IgD-negative memory B cell (primary cell): Measurements from ENCODE around the gene ANKDD1B. TPM values are rescaled to one million over a fixed set of nuclear protein-coding genes. Genes with fewer than 3 reads are reported as not detected.
A peak's percentile ranks its signal among the peaks of the same experiment; 100 is the strongest.
"Not testable (repeated sequence)": the region's sequence is repeated elsewhere in the genome, so short reads cannot be mapped to it uniquely, and the experiment has no call there.

ENCODE experiments used
- H3K27ac Mint-ChIP-seq, 3 donors: one replicate each; pipeline ENCODE4 v1.8.0; 2020 to 2022; ENCODE audit warnings: mild to moderate bottlenecking in 3 of 3, mixed read lengths in 3 of 3, moderate library complexity in 1 of 3
- H3K27me3 Mint-ChIP-seq: one replicate; pipeline ENCODE4 v1.8.0; 2021; ENCODE audit warnings: mixed read lengths
- H3K36me3 Mint-ChIP-seq: one replicate; pipeline ENCODE4 v1.8.0; 2020; ENCODE audit warnings: mild to moderate bottlenecking, mixed read lengths
- H3K4me1 Mint-ChIP-seq, 3 donors: one replicate each; pipeline ENCODE4 v1.8.0; 2020 to 2022; ENCODE audit warnings: mixed read lengths in 3 of 3, mild to moderate bottlenecking in 1 of 3
- H3K4me3 Mint-ChIP-seq, 4 donors: one replicate each; pipeline ENCODE4 v1.8.0; 2020 to 2022; ENCODE audit warnings: mild to moderate bottlenecking in 4 of 4, mixed read lengths in 4 of 4, moderate library complexity in 3 of 4
- H3K9me3 Mint-ChIP-seq, 3 donors: one replicate each; pipeline ENCODE4 v1.8.0; 2020 to 2021; ENCODE audit warnings: mixed read lengths in 3 of 3, mild to moderate bottlenecking in 1 of 3
- polyA plus RNA-seq: library from polyadenylated mRNA; unstranded; fragments of 300-500 nt; fragmentation: Illumina TruSeq; gene quantifications from one replicate; pipeline ENCODE4 v1.2.3, GENCODE V29; 2021

The ANKDD1B gene
- 0.15 TPM for polyA plus RNA-seq

- H3K27ac Mint-ChIP-seq = no peak within 1 kb of the TSS
- peaks cover 0 to 2% (median 0%) of the 10 kb centered on the region in 3 donors for H3K9me3 Mint-ChIP-seq
- peaks cover 10 to 24% (median 12%) of the 10 kb centered on the region in 3 donors for H3K4me1 Mint-ChIP-seq
- peak within 1 kb of the TSS; percentile 11 to 82 (median 51) for H3K4me3 Mint-ChIP-seq
- H3K36me3 Mint-ChIP-seq = peaks cover 2% of the 10 kb centered on the region
- peaks cover 9% of the 10 kb centered on the region for H3K27me3 Mint-ChIP-seq
These were observed at the start of gene ANKDD1B for GRCh38 chr5:75611311-75612225. TSS of gene ANKDD1B (plus strand) at chr5:75611453. CDS start at chr5:75611635, 182 bp downstream.

GRCh38 chr5:75565991-75566709 lies 45.1 kb upstream of the ANKDD1B start:
- H3K27me3 Mint-ChIP-seq = not testable (repeated sequence)
- Mint-ChIP-seq H3K4me1 (peaks cover 17 to 35% (median 35%) of the 10 kb centered on the region in 3 donors), H3K9me3 (peaks cover 2 to 18% (median 9%) of the 10 kb centered on the region in 3 donors), H3K36me3 (peaks cover 20% of the 10 kb centered on the region), H3K4me3 (peak overlapping the region; percentile 18 to 89 (median 70)), H3K27ac (peak overlapping the region; percentile 1 to 84 (median 12))

- Mint-ChIP-seq H3K27ac (peak overlapping the region; percentile 1 to 84 (median 12)), H3K4me1 (peaks cover 20 to 41% (median 40%) of the 10 kb centered on the region in 3 donors), H3K36me3 (peaks cover 20% of the 10 kb centered on the region)
These were observed 44.4 kb upstream of the ANKDD1B start for GRCh38 chr5:75566710-75567309.

GRCh38 chr5:75567710-75568109 lies 43.5 kb upstream of the ANKDD1B start:
- H3K4me1 Mint-ChIP-seq = peaks cover 20 to 43% (median 36%) of the 10 kb centered on the region in 3 donors
- peaks cover 2 to 14% (median 6%) of the 10 kb centered on the region in 3 donors for H3K9me3 Mint-ChIP-seq

More at GRCh38 chr5:75566710-75567309, 44.4 kb upstream of the ANKDD1B start:
- peaks cover 2 to 18% (median 6%) of the 10 kb centered on the region in 3 donors for H3K9me3 Mint-ChIP-seq
- no peaks in the 10 kb centered on the region for H3K27me3 Mint-ChIP-seq
- peak overlapping the region; percentile 18 to 89 (median 70) for H3K4me3 Mint-ChIP-seq

GRCh38 chr5:75568202-75568601 lies 43.1 kb upstream of the ANKDD1B start:
- Mint-ChIP-seq H3K36me3 (peaks cover 14% of the 10 kb centered on the region), H3K27me3 (no peaks in the 10 kb centered on the region), H3K4me3 (peak overlapping the region in 1 of 4 donors; percentile 3), H3K4me1 (peaks cover 20 to 43% (median 36%) of the 10 kb centered on the region in 3 donors), H3K27ac (peak overlapping the region in 1 of 3 donors; percentile 74), H3K9me3 (peaks cover 2 to 11% (median 6%) of the 10 kb centered on the region in 3 donors)

More at GRCh38 chr5:75567710-75568109, 43.5 kb upstream of the ANKDD1B start:
- Mint-ChIP-seq H3K27me3 (no peaks in the 10 kb centered on the region), H3K36me3 (peaks cover 14% of the 10 kb centered on the region), H3K4me3 (peak overlapping the region in 2 of 4 donors; percentile 3), H3K27ac (peak overlapping the region in 1 of 3 donors; percentile 36)

- peaks cover 32 to 51% (median 37%) of the 10 kb centered on the region in 3 donors for H3K4me1 Mint-ChIP-seq
These were observed 39.7 kb upstream of the ANKDD1B start for GRCh38 chr5:75571547-75571946.

GRCh38 chr5:75574791-75575190 lies 36.5 kb upstream of the ANKDD1B start:
- Mint-ChIP-seq H3K4me3 (peak overlapping the region in 3 of 4 donors; percentile 48 to 89 (median 72)), H3K36me3 (peaks cover 11% of the 10 kb centered on the region), H3K27ac (peak overlapping the region in 1 of 3 donors; percentile 83), H3K4me1 (peaks cover 23 to 31% (median 23%) of the 10 kb centered on the region in 3 donors), H3K27me3 (no peaks in the 10 kb centered on the region), H3K9me3 (no peaks in the 10 kb centered on the region)

More at GRCh38 chr5:75571547-75571946, 39.7 kb upstream of the ANKDD1B start:
- Mint-ChIP-seq H3K27me3 (no peaks in the 10 kb centered on the region), H3K27ac (peak overlapping the region in 1 of 3 donors; percentile 39), H3K36me3 (peaks cover 7% of the 10 kb centered on the region), H3K4me3 (peak overlapping the region in 1 of 4 donors; percentile 85), H3K9me3 (no peaks in the 10 kb centered on the region)

- not testable (repeated sequence) for H3K27ac Mint-ChIP-seq, H3K27me3 Mint-ChIP-seq, H3K4me3 Mint-ChIP-seq, H3K9me3 Mint-ChIP-seq
- H3K36me3 Mint-ChIP-seq = peaks cover 14% of the 10 kb centered on the region
- H3K4me1 Mint-ChIP-seq = peaks cover 15 to 19% (median 16%) of the 10 kb centered on the region in 3 donors
These were observed 33.0 kb upstream of the ANKDD1B start for GRCh38 chr5:75578280-75578679.

GRCh38 chr5:75584641-75585040 lies 26.6 kb upstream of the ANKDD1B start:
- no peaks in the 10 kb centered on the region for H3K9me3 Mint-ChIP-seq
- H3K27me3 Mint-ChIP-seq = no peaks in the 10 kb centered on the region
- no peaks in the 10 kb centered on the region for H3K4me1 Mint-ChIP-seq
- H3K27ac Mint-ChIP-seq = no peak overlapping the region
- peaks cover 12% of the 10 kb centered on the region for H3K36me3 Mint-ChIP-seq
- H3K4me3 Mint-ChIP-seq = no peak overlapping the region

GRCh38 chr5:75588666-75589065 lies 22.6 kb upstream of the ANKDD1B start:
- no peaks in the 10 kb centered on the region for H3K9me3 Mint-ChIP-seq
- H3K27ac Mint-ChIP-seq = no peak overlapping the region
- H3K4me3 Mint-ChIP-seq = no peak overlapping the region
- peaks cover 12% of the 10 kb centered on the region for H3K36me3 Mint-ChIP-seq
- no peaks in the 10 kb centered on the region for H3K27me3 Mint-ChIP-seq
- no peaks in the 10 kb centered on the region for H3K4me1 Mint-ChIP-seq

- H3K27ac Mint-ChIP-seq = no peak overlapping the region
- H3K4me3 Mint-ChIP-seq = no peak overlapping the region
- no peaks in the 10 kb centered on the region for H3K9me3 Mint-ChIP-seq
- peaks cover 15% of the 10 kb centered on the region for H3K36me3 Mint-ChIP-seq
- H3K27me3 Mint-ChIP-seq = no peaks in the 10 kb centered on the region
- peaks cover 0 to 2% (median under 1%) of the 10 kb centered on the region in 3 donors for H3K4me1 Mint-ChIP-seq
These were observed 10.7 kb upstream of the ANKDD1B start for GRCh38 chr5:75600535-75600934.

- Mint-ChIP-seq H3K27ac (no peak overlapping the region), H3K27me3 (no peaks in the 10 kb centered on the region), H3K36me3 (peaks cover 13% of the 10 kb centered on the region)
These were observed 9.7 kb upstream of the ANKDD1B start for GRCh38 chr5:75601567-75601966.

GRCh38 chr5:75601996-75602395 lies 9.3 kb upstream of the ANKDD1B start:
- H3K36me3 Mint-ChIP-seq = peaks cover 9% of the 10 kb centered on the region
- no peak overlapping the region for H3K4me3 Mint-ChIP-seq
- H3K27ac Mint-ChIP-seq = no peak overlapping the region

More at GRCh38 chr5:75601567-75601966, 9.7 kb upstream of the ANKDD1B start:
- Mint-ChIP-seq H3K4me1 (peaks cover 0 to 3% (median 2%) of the 10 kb centered on the region in 3 donors), H3K4me3 (no peak overlapping the region), H3K9me3 (no peaks in the 10 kb centered on the region)

GRCh38 chr5:75603371-75603770 lies 7.9 kb upstream of the ANKDD1B start:
- Mint-ChIP-seq H3K36me3 (peaks cover 9% of the 10 kb centered on the region), H3K27me3 (no peaks in the 10 kb centered on the region), H3K27ac (no peak overlapping the region), H3K4me1 (peaks cover 6 to 9% (median 6%) of the 10 kb centered on the region in 3 donors), H3K4me3 (no peak overlapping the region), H3K9me3 (no peaks in the 10 kb centered on the region)

More at GRCh38 chr5:75601996-75602395, 9.3 kb upstream of the ANKDD1B start:
- Mint-ChIP-seq H3K9me3 (no peaks in the 10 kb centered on the region), H3K4me1 (peaks cover 3 to 6% (median 3%) of the 10 kb centered on the region in 3 donors), H3K27me3 (no peaks in the 10 kb centered on the region)
